HG02885 (cell line): ENCODE results near the gene TTN.
"Not testable (repeated sequence)": the region's sequence is repeated elsewhere in the genome, so short reads cannot be mapped to it uniquely, and the experiment has no call there.

ENCODE experiments used
- ATAC-seq: cut with Tn5 transposase; IDR thresholded peaks from one replicate; pipeline ENCODE4 v1.9.1; 2021; ENCODE audit warnings: mild to moderate bottlenecking; ENCODE audit not compliant: unreplicated experiment, poor library complexity

Gene TTN

GRCh38 chr2:178550352-178550751, 256.9 kb downstream of the TTN start:
- peak; percentile 61 for ATAC-seq

- no peak for ATAC-seq
Observed at GRCh38 chr2:178542569-178542968, 264.7 kb downstream of the TTN start.

- ATAC-seq: no peak
Observed at GRCh38 chr2:178542161-178542560, 265.1 kb downstream of the TTN start.

GRCh38 chr2:178536037-178536436, 271.2 kb downstream of the TTN start:
- no peak for ATAC-seq

- peak; percentile 3 for ATAC-seq
Observed at GRCh38 chr2:178531168-178531567, 276.1 kb downstream of the TTN start.

GRCh38 chr2:178530625-178531142, 276.5 kb downstream of the TTN start:
- peak; percentile 94 for ATAC-seq

GRCh38 chr2:178530131-178530530, 277.1 kb downstream of the TTN start:
- ATAC-seq: no peak

GRCh38 chr2:178529194-178529593, 278.0 kb downstream of the TTN start:
- ATAC-seq: no peak

GRCh38 chr2:178528647-178529046, 278.6 kb downstream of the TTN start:
- no peak for ATAC-seq

GRCh38 chr2:178527592-178527991, 279.6 kb downstream of the TTN start:
- no peak for ATAC-seq

- no peak for ATAC-seq
Observed at GRCh38 chr2:178526256-178526655, 281.0 kb downstream of the TTN start.

GRCh38 chr2:178525460-178525859, 281.8 kb downstream of the TTN start:
- ATAC-seq: not testable (repeated sequence)

GRCh38 chr2:178525010-178525409, 282.2 kb downstream of the TTN start:
- not testable (repeated sequence) for ATAC-seq

GRCh38 chr2:178523596-178524134, 283.6 kb downstream of the TTN start:
- no peak for ATAC-seq

GRCh38 chr2:178522950-178523595, 284.1 kb downstream of the TTN start:
- ATAC-seq: peak; percentile 86

- ATAC-seq: no peak
Observed at GRCh38 chr2:178521304-178522150, 285.7 kb downstream of the TTN start.

- ATAC-seq: no peak
Observed at GRCh38 chr2:178517496-178517895, 289.7 kb downstream of the TTN start.

GRCh38 chr2:178514664-178515063, 292.6 kb downstream of the TTN start:
- ATAC-seq: peak; percentile 39

GRCh38 chr2:178513876-178514275, 293.3 kb downstream of the TTN start:
- ATAC-seq: no peak

- no peak for ATAC-seq
Observed at GRCh38 chr2:178512484-178512883, 294.7 kb downstream of the TTN start.

- ATAC-seq: no peak
Observed at GRCh38 chr2:178510384-178510783, 296.8 kb downstream of the TTN start.
